ENCODE data around the gene MPST. TPM values are rescaled to one million over a fixed set of nuclear protein-coding genes. Genes with fewer than 3 reads are reported as not detected.

Gene MPST
- total RNA-seq, 1 experiment from 2014 or later: 31.4 TPM

GRCh38 chr22:37075822-37076433 lies 56.4 kb downstream of the MPST start:
- H3K27me3 ChIP-seq (ENCODE audit: control insufficient read depth, insufficient read depth, low read length): no peaks in the 10 kb centered on the region
- no peaks in the 10 kb centered on the region for H3K9me3 ChIP-seq (ENCODE audit: control insufficient read depth, insufficient read depth, low read depth, low read length)
- ChIA-PET CTCF (interaction anchor here (0.7 kb wide), 1 partner anchor 123 kb away, joined by 3 read pairs; no protein-coding TSS in a partner anchor), POLR2A (no interaction called here)
- BruUV-seq (replicated peaks): no TSS peak
- intact Hi-C loops (cut with micrococcal nuclease; ENCODE audit: unreplicated experiment) (no loop called here), in situ Hi-C loops (cut with HindIII; ENCODE audit: low pct_unique_long_range_greater_than_20kb, low sequenced_read_pairs) (no loop called here)
- ATAC-seq (no peak), DNase-seq (ENCODE audit: low read depth, low spot score) (no peak)
- no peaks in the 10 kb centered on the region for H3K36me3 ChIP-seq (ENCODE audit: control insufficient read depth, insufficient read depth, low read length)
- TF ChIP-seq POLR2AphosphoS5 (IDR thresholded peaks at IDR 0.05; ENCODE audit: low read depth, low read length): no peak
- no peak for TF ChIP-seq TCF7L2 (IDR thresholded peaks at IDR 0.05; ENCODE audit: low read depth, low read length)
- TF ChIP-seq, protein P1, sequence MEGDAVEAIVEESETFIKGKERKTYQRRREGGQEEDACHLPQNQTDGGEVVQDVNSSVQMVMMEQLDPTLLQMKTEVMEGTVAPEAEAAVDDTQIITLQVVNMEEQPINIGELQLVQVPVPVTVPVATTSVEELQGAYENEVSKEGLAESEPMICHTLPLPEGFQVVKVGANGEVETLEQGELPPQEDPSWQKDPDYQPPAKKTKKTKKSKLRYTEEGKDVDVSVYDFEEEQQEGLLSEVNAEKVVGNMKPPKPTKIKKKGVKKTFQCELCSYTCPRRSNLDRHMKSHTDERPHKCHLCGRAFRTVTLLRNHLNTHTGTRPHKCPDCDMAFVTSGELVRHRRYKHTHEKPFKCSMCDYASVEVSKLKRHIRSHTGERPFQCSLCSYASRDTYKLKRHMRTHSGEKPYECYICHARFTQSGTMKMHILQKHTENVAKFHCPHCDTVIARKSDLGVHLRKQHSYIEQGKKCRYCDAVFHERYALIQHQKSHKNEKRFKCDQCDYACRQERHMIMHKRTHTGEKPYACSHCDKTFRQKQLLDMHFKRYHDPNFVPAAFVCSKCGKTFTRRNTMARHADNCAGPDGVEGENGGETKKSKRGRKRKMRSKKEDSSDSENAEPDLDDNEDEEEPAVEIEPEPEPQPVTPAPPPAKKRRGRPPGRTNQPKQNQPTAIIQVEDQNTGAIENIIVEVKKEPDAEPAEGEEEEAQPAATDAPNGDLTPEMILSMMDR (IDR thresholded peaks at IDR 0.05): no peak
- no peak for TF ChIP-seq SIN3A (IDR thresholded peaks at IDR 0.05; ENCODE audit: borderline replicate concordance, insufficient read depth, low read depth, low read length)
- no peak for TF ChIP-seq REST (IDR thresholded peaks at IDR 0.05; ENCODE audit: insufficient read depth in 1 of 2, low read depth in 2 of 2, low read length in 1 of 2)
- H3K27ac ChIP-seq (ENCODE audit: low read length): no peak overlapping the region
- H3K4me3 ChIP-seq (ENCODE audit: low read depth in 2 of 2, low read length in 2 of 2): no peak overlapping the region
- no peaks in the 10 kb centered on the region for H3K4me1 ChIP-seq (ENCODE audit: control insufficient read depth, insufficient read depth, low read length)

DNA sequence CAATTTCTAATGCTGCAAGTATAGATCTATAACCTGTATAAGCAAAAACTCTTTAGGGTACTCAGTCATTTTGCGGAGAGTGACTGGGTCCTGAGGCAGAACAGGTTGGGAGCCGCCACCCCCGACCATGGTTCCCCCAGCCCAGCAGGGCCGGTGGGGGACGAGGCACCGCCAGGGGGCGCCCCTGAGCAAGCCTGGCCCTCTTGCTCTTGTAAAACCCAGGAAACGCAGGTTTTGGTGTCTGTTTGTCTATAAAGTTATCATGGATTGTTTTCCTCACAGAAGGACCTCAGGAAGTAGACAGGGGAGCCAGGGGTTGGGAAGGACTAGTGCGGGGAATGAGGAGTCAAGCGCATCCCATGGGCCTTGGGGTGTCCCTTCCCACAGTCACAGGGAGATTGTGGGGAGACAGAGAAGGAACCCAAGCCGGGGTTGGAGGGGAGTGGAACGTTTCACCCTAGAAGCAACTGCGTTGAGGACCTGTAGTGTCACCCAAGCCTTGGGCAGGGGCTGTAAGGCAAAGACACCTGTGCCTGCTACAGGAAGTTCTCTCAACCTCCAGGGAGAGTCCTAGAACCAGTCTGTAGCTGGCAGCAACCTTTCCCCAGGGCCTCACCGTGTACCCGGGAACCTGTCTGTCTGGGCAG lies 58.4 kb downstream of the MPST start:
- DNase-seq (ENCODE audit: low read depth, low spot score): peak; percentile 18
- BruUV-seq (replicated peaks): no TSS peak

More for the DNA sequence above, 58.4 kb downstream of the MPST start:
- CTCF ChIA-PET: interaction anchor here (0.6 to 0.7 kb wide), 2 partner anchors 12 to 32 kb away, joined by 3 to 5 read pairs; no protein-coding TSS in a partner anchor
- TF ChIP-seq SIN3A (IDR thresholded peaks at IDR 0.05; ENCODE audit: borderline replicate concordance, insufficient read depth, low read depth, low read length) (no peak), TCF7L2 (IDR thresholded peaks at IDR 0.05; ENCODE audit: low read depth, low read length) (no peak), REST (IDR thresholded peaks at IDR 0.05; ENCODE audit: insufficient read depth in 1 of 2, low read depth in 2 of 2, low read length in 1 of 2) (no peak)
- TF ChIP-seq, protein P1 (IDR thresholded peaks at IDR 0.05): peak; percentile 96
- ATAC-seq: peak; percentile 78; the same call in 1 of the 2 replicates
- H3K4me3 ChIP-seq (ENCODE audit: low read depth in 2 of 2, low read length in 2 of 2): no peak overlapping the region
- no peaks in the 10 kb centered on the region for H3K36me3 ChIP-seq (ENCODE audit: control insufficient read depth, insufficient read depth, low read length)
- in situ Hi-C loops (cut with HindIII; ENCODE audit: low pct_unique_long_range_greater_than_20kb, low sequenced_read_pairs) (no loop called here), intact Hi-C loops (cut with micrococcal nuclease; ENCODE audit: unreplicated experiment) (no loop called here)
- no peaks in the 10 kb centered on the region for H3K9me3 ChIP-seq (ENCODE audit: control insufficient read depth, insufficient read depth, low read depth, low read length)
- H3K4me1 ChIP-seq (ENCODE audit: control insufficient read depth, insufficient read depth, low read length): no peaks in the 10 kb centered on the region
- H3K27me3 ChIP-seq (ENCODE audit: control insufficient read depth, insufficient read depth, low read length): no peaks in the 10 kb centered on the region
- POLR2A ChIA-PET: no interaction called here
- H3K27ac ChIP-seq (ENCODE audit: low read length): no peak overlapping the region

Data from Panc1 (cell line).